CD1c-positive myeloid dendritic cell (primary cell): ENCODE data around the gene TMEM168.
"Not testable (repeated sequence)": the region's sequence is repeated elsewhere in the genome, so short reads cannot be mapped to it uniquely, and the experiment has no call there.

ENCODE experiments used
- DNase-seq: peaks from one replicate; pipeline ENCODE4 v3.0.0-alpha.2; 2016; ENCODE audit errors: extremely low spot score

TMEM168 gene

GRCh38 chr7:112789817-112790585 lies at the start of gene TMEM168:
Gene TMEM168 (minus strand): TSS chr7:112790393. CDS start chr7:112784825, 5,568 bp downstream.
- DNase-seq = peak; percentile 77

- not testable (repeated sequence) for DNase-seq
These were observed 45.7 kb upstream of the TMEM168 start for GRCh38 chr7:112835928-112836327.

- no peak for DNase-seq
These were observed 42.9 kb upstream of the TMEM168 start for GRCh38 chr7:112833082-112833481.

- DNase-seq = no peak
These were observed 40.6 kb upstream of the TMEM168 start for GRCh38 chr7:112830769-112831168.

GRCh38 chr7:112828696-112829095 lies 38.5 kb upstream of the TMEM168 start:
- DNase-seq = no peak

GRCh38 chr7:112821345-112821744 lies 31.2 kb upstream of the TMEM168 start:
- no peak for DNase-seq

- DNase-seq = no peak
These were observed 29.3 kb upstream of the TMEM168 start for GRCh38 chr7:112819536-112819935.

GRCh38 chr7:112806156-112806555 lies 16.0 kb upstream of the TMEM168 start:
- DNase-seq = no peak

- DNase-seq = no peak
These were observed 12.2 kb upstream of the TMEM168 start for GRCh38 chr7:112802406-112802805.

- no peak for DNase-seq
These were observed 10.3 kb upstream of the TMEM168 start for GRCh38 chr7:112800486-112800885.

GRCh38 chr7:112799448-112800120 lies 9.4 kb upstream of the TMEM168 start:
- no peak for DNase-seq

GRCh38 chr7:112798274-112799159 lies 8.3 kb upstream of the TMEM168 start:
- DNase-seq = peak; percentile 5

GRCh38 chr7:112796552-112796951 lies 6.4 kb upstream of the TMEM168 start:
- not testable (repeated sequence) for DNase-seq

GRCh38 chr7:112792441-112792840 lies 2.2 kb upstream of the TMEM168 start:
- no peak for DNase-seq

GRCh38 chr7:112791465-112792168 lies 1.4 kb upstream of the TMEM168 start:
- DNase-seq = no peak

- DNase-seq = peak; percentile 75
These were observed 402 bp upstream of the TMEM168 start for GRCh38 chr7:112790586-112791003.

- DNase-seq = no peak
These were observed 758 bp downstream of the TMEM168 start for GRCh38 chr7:112789453-112789816.

- no peak for DNase-seq
These were observed 1.3 kb downstream of the TMEM168 start for GRCh38 chr7:112788778-112789343.

GRCh38 chr7:112784603-112785002 lies 5.6 kb downstream of the TMEM168 start:
- no peak for DNase-seq

- DNase-seq = no peak
These were observed 7.7 kb downstream of the TMEM168 start for GRCh38 chr7:112782498-112782897.

- no peak for DNase-seq
These were observed 8.6 kb downstream of the TMEM168 start for GRCh38 chr7:112781558-112781957.
